Measurements from ENCODE around the gene SLC17A7.

GRCh38 chr19:49396738-49397505 lies 44.4 kb downstream of the SLC17A7 start:
- TF ChIP-seq CTCF (IDR thresholded peaks at IDR 0.05) (no peak), POLR2A (IDR thresholded peaks at IDR 0.05) (no peak)
